D341Med (cell line): Measurements from ENCODE around the gene STX4.
A peak's percentile ranks its signal among the peaks of the same experiment; 100 is the strongest.

Source experiments
- DNase-seq: peaks from one replicate; pipeline ENCODE4 v3.0.0; 2012; ENCODE audit warnings: low spot score

The STX4 gene

GRCh38 chr16:31067342-31067741 lies 34.0 kb downstream of the STX4 start:
- no peak for DNase-seq

GRCh38 chr16:31071861-31072260 lies 38.5 kb downstream of the STX4 start:
- DNase-seq: peak; percentile 22

- DNase-seq: peak; percentile 30
These were observed 39.3 kb downstream of the STX4 start for GRCh38 chr16:31072540-31073141.

DNA sequence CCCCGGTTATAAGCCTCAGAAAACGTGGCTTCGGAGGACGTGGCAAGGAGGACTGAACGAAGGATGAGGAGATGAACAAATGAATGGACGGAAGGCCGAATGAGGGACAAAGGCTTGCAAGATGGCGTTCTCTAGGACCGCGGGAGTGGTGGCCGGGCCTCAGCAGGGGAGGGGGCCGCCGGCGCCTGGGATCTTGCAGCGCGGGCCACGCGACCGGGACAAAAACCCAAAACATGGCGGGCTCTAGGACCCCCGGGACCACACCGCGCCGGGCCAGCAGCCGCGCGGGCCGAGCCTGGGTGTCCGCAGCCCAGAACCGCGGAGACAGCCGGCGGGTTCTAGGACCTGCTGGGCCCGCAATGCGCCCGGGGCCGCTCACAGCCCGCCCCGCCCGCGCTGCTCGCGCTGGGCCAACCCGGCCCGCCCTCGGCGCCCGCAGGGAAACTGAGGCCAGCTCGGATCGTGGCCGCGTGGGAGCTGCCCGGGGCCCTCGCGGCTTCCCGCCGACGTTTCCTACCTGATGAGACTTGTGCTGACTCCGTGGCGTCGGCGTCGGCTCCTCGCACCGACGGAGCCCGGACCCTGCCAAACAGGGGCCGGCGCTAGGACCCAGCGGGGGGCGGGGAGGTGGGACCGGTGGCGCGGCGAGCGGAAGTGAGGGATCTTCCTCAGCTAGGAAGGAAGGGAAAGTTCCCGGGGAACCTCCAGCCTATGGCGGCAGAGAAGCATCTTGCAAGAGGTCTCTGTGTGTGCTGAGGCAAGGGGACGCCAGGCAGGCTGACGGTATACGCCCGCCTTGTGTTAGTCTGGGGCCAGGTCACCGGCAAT lies 40.0 kb downstream of the STX4 start:
- peak; percentile 88 for DNase-seq

DNA sequence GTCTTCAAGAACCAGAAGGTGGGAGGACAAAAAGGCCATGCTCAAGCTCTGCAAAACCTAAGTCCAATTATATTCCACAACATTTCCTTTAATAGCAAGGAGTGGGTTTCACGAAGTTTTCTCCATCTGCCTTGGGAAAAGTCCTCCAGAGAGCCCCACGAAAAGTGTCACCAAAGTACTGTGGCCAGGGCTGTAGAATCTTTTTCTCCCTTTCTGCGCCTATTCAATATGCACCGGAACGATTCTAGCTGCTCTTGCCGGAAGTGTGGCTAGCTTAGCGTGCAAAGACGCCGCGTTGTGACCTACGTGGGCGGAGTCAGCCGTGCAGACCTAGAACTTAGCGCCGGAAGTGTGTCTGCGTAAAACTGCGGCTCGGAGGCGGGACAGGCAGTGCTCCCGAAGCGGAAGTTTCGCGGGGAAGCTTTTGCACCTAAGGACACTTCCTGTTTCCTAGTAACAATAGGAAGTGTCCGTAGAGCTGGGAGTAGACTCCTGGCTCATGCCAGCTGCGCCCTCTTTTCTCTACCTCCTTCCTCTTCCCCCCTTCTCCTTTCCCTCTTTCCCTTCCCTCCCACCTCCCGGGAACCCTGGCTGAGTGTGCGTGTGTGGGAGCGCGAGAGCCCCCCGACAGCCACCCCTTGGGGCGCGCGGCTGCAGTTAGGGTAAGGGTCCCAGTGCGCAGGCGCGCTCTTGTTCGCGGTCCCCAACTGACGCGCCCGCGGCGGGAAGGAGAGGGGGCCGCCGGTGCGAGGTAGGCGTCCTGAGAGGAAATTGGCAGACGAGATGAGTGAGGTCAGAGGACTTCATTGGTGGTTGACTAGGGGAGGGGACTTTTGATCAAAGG lies 40.8 kb downstream of the STX4 start, which contains the start of the genes ZNF646 and ZNF668:
Gene ZNF646, plus strand, starts transcription at position 453 of the 844 bp plus-strand sequence. CDS start 1,903 bp downstream, outside the sequence.
Gene ZNF668, minus strand, starts transcription at position 271 of the 844 bp plus-strand sequence. CDS start 9,781 bp downstream, outside the sequence.
- peak; percentile 89 for DNase-seq

- DNase-seq: no peak
These were observed 41.4 kb downstream of the STX4 start for GRCh38 chr16:31074814-31075183.

DNA sequence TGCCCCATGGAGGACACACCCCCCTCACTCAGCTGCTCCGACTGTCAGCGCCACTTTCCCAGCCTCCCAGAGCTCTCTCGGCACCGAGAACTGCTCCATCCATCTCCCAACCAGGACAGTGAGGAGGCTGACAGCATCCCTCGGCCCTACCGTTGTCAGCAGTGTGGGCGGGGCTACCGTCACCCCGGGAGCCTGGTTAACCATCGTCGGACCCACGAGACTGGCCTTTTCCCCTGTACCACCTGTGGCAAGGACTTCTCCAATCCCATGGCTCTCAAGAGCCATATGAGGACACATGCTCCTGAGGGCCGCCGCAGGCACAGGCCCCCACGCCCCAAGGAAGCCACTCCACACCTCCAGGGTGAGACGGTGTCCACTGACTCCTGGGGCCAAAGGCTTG lies 43.0 kb downstream of the STX4 start:
- DNase-seq: no peak

DNA sequence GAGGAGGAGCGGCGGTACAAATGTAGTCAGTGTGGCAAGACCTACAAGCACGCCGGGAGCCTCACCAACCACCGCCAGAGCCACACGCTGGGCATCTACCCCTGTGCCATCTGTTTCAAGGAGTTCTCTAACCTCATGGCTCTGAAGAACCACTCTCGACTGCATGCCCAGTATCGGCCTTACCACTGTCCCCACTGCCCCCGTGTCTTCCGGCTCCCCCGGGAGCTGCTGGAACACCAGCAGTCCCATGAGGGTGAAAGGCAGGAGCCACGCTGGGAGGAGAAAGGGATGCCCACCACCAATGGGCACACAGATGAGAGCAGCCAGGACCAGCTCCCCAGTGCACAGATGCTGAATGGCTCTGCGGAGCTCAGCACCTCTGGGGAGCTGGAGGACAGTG lies 43.7 kb downstream of the STX4 start:
- DNase-seq: no peak

DNA sequence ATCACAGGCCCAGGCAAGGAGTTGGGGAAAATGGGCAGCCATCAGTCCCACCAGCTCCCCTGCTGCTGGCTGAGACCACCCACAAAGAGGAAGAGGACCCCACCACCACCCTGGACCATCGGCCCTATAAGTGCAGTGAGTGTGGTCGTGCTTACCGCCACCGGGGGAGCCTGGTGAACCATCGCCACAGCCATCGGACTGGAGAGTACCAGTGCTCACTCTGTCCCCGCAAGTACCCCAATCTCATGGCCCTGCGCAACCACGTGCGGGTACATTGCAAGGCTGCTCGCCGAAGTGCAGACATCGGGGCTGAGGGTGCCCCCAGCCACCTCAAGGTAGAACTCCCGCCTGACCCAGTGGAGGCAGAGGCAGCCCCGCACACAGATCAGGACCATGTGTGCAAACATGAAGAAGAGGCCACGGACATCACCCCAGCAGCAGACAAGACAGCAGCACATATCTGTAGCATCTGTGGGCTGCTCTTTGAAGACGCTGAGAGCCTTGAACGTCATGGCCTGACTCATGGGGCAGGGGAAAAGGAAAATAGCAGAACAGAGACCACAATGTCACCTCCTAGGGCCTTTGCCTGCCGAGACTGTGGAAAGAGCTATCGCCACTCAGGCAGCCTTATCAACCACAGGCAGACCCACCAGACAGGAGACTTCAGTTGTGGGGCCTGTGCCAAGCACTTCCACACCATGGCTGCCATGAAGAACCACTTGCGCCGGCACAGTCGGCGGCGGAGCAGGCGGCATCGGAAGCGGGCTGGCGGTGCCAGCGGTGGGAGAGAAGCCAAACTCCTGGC lies 44.4 kb downstream of the STX4 start:
- peak; percentile 14 for DNase-seq

- DNase-seq: peak; percentile 9
These were observed 45.4 kb downstream of the STX4 start for GRCh38 chr16:31078597-31079341.

GRCh38 chr16:31079342-31079944 lies 46.1 kb downstream of the STX4 start:
- DNase-seq: peak; percentile 22

DNA sequence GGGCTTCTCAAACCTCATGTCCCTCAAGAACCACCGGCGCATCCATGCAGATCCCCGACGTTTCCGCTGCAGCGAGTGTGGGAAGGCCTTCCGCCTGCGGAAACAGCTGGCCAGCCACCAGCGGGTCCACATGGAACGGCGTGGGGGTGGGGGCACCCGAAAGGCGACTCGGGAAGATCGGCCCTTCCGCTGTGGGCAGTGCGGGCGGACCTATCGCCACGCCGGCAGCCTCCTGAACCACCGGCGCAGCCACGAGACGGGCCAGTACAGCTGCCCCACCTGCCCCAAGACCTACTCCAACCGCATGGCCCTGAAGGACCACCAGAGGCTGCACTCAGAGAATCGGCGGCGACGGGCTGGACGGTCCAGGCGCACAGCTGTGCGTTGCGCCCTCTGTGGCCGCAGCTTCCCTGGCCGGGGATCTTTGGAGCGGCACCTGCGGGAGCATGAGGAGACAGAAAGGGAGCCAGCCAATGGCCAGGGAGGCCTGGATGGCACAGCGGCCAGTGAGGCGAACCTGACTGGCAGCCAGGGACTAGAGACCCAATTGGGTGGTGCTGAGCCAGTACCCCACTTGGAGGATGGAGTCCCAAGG lies 46.8 kb downstream of the STX4 start:
- peak; percentile 15 for DNase-seq

- DNase-seq: peak; percentile 15
These were observed 47.5 kb downstream of the STX4 start for GRCh38 chr16:31080756-31081419.

- DNase-seq: peak; percentile 22
These were observed 48.3 kb downstream of the STX4 start for GRCh38 chr16:31081428-31082351.

DNA sequence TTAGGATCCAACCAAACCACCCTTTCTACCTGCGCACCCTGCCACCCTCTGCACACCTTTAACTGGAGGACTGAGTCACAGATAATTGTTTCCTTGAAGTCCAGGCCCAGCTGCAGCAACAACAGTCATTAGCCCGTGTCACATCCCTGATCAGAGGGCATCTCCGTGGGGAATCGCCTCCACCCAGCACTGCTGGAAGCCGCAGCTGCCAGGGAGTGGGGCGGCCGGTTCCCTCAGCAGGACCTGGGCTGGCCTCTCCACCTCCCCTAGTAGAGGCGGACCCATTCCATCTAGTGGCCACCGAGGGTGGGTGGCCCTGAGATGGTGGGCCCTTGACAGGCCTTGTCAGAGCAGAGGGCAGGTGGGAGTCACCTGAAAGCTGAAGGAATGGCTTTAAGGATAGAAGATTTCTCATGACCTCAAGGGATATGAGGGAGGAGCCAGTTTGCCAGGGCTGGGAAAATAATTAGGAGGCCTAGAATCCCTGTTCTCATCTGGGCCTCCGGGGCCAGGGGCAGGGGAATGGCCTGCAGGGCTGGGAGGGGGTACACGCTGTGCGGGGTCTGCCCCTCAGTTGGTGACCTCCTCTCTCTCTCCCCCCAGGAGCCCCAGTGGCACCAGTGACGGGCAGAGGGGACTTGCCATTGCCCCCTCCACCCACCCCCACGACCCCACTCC lies 49.1 kb downstream of the STX4 start:
- peak; percentile 22 for DNase-seq

DNA sequence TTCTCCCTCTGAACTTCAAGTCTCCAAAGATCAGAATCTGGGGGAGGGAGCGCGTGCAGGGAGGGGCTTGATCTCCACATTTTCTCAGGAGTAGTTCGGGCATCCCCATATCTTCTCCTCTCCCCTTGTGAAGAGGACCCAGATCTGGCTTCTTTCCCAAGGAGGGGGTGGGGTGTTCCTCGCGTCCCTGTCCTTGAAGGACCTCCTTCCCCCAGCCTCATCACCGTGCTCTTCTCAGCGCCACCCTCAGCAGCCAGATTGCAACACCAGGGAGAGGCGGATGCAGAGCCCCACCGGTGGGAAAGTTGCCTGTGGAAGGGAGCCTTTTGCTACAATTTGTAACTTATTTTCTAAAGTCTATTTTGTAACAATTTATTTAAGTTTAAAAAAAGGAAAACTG lies 49.7 kb downstream of the STX4 start:
- peak; percentile 14 for DNase-seq

GRCh38 chr16:31083556-31083955 lies 50.2 kb downstream of the STX4 start:
- peak; percentile 14 for DNase-seq

- DNase-seq: peak; percentile 14
These were observed 50.6 kb downstream of the STX4 start for GRCh38 chr16:31083981-31084380.
